Central memory CD8-positive, alpha-beta T cell (primary cell): ENCODE measurements around the gene BEND2.
"Not testable (repeated sequence)": the region's sequence is repeated elsewhere in the genome, so short reads cannot be mapped to it uniquely, and the experiment has no call there.

Experiments used
- ATAC-seq: fragments of 150-1000 bp; cut with Tn5 transposase; replicated peaks from 2 replicates; pipeline ENCODE4 v1.10.0; 2022; ENCODE audit warnings: mild to moderate bottlenecking, moderate FRiP score, moderate number of reproducible peaks; ENCODE audit not compliant: poor library complexity, severe bottlenecking; ENCODE audit errors: extremely low read depth
- DNase-seq, 2 donors: peaks; one replicate each; pipeline ENCODE4 v3.0.0; 2021; ENCODE audit warnings: low spot score in 2 of 2
- H3K27ac Mint-ChIP-seq: one replicate; pipeline ENCODE4 v1.8.0; 2022; ENCODE audit warnings: low read depth, mild to moderate bottlenecking, moderate library complexity, mixed read lengths
- H3K27me3 Mint-ChIP-seq: one replicate; pipeline ENCODE4 v1.8.0; 2022; ENCODE audit warnings: mixed read lengths
- H3K36me3 Mint-ChIP-seq: one replicate; pipeline ENCODE4 v1.8.0; 2022; ENCODE audit warnings: mild to moderate bottlenecking, moderate library complexity, mixed read lengths; ENCODE audit not compliant: insufficient read depth
- H3K4me1 Mint-ChIP-seq: one replicate; pipeline ENCODE4 v1.8.0; 2022; ENCODE audit warnings: mixed read lengths
- H3K4me3 Mint-ChIP-seq: one replicate; pipeline ENCODE4 v1.8.0; 2022; ENCODE audit warnings: mild to moderate bottlenecking, moderate library complexity, mixed read lengths
- H3K9me3 Mint-ChIP-seq: one replicate; pipeline ENCODE4 v1.8.0; 2022; ENCODE audit warnings: mixed read lengths

The BEND2 gene

GRCh38 chrX:18220786-18221185 is at the start of gene BEND2:
BEND2 (minus strand) TSS chrX:18220886; CDS start chrX:18220750, 136 bp downstream.
- Mint-ChIP-seq H3K4me1 (no peaks in the 10 kb centered on the region), H3K27me3 (no peaks in the 10 kb centered on the region), H3K4me3 (no peak within 1 kb of the TSS)

GRCh38 chrX:18255059-18255458 is 34.4 kb upstream of the BEND2 start:
- H3K4me1 Mint-ChIP-seq: no peaks in the 10 kb centered on the region
- no peaks in the 10 kb centered on the region for H3K36me3 Mint-ChIP-seq
- no peak overlapping the region for H3K27ac Mint-ChIP-seq
- no peaks in the 10 kb centered on the region for H3K27me3 Mint-ChIP-seq
- H3K4me3 Mint-ChIP-seq: no peak overlapping the region
- ATAC-seq (no peak), DNase-seq (no peak)
- H3K9me3 Mint-ChIP-seq: no peaks in the 10 kb centered on the region

More at GRCh38 chrX:18220786-18221185, at the start of gene BEND2:
- Mint-ChIP-seq H3K27ac (no peak within 1 kb of the TSS), H3K36me3 (no peaks in the 10 kb centered on the region), H3K9me3 (no peaks in the 10 kb centered on the region)
- ATAC-seq: no peak
- DNase-seq: no peak

DNA sequence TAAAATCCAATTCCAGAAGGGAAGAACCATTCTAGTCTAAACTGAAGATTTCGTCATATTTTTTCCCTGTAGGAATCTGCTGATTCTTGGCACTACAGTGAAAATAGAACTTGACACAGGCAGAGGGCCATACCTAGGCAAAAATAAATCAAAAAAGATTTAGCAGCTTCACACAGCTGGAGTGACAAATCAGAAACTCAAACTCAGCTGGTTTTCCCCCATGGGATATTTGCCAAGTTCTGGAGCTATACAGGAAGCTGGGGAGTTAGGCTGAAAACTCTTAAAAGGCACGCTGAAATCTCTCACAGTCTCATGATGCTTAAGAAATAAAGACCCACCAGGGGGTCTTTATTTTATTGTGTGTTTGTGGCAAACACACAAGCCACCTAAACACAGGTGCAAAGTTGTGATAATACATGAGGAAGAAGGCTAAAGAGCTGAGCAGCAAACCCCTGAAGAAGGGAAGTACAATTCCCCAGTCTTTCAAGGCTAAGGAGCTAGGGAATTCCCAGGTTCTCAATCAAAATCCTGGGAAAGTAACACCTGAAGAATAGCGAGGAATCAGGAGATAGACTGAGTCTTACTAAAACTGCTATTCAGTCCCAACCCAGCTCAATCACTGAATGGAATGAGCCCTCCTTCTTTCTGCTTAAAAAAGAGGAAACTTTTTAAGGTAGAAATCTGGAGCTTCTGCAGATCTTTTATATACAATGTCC is 32.1 kb upstream of the BEND2 start:
- H3K9me3 Mint-ChIP-seq: no peaks in the 10 kb centered on the region
- no peaks in the 10 kb centered on the region for H3K27me3 Mint-ChIP-seq

DNA sequence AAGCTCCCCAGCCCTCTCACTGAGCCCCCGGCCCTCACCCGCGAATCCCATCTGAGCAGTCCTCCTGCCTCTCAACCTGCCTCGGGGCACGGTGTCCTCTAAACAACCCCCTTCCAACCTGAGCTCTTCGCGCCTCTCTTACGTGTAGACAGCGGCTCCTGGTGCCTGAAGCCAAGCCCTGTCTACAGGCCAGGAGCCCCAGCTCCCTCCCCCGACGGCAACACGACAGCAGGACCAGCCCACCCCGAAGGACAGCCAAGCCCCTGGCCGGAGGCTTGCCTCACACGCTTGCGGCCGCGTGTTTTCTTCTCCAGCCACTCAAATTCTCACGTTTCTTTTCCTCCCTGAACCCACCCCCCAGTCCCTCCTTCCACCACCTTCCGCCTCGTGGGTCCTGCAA is 9.0 kb upstream of the BEND2 start:
- not testable (repeated sequence) for ATAC-seq, H3K27me3 Mint-ChIP-seq, H3K4me3 Mint-ChIP-seq, DNase-seq, H3K4me1 Mint-ChIP-seq, H3K27ac Mint-ChIP-seq, H3K36me3 Mint-ChIP-seq, H3K9me3 Mint-ChIP-seq

More for the DNA sequence above, 32.1 kb upstream of the BEND2 start:
- no peaks in the 10 kb centered on the region for H3K36me3 Mint-ChIP-seq
- no peak overlapping the region for H3K27ac Mint-ChIP-seq
- H3K4me3 Mint-ChIP-seq: no peak overlapping the region
- H3K4me1 Mint-ChIP-seq: no peaks in the 10 kb centered on the region
- no peak for ATAC-seq
- no peak for DNase-seq

GRCh38 chrX:18228069-18228468 is 7.4 kb upstream of the BEND2 start:
- ATAC-seq: no peak
- Mint-ChIP-seq H3K27me3 (no peaks in the 10 kb centered on the region), H3K4me1 (no peaks in the 10 kb centered on the region), H3K36me3 (no peaks in the 10 kb centered on the region), H3K4me3 (no peak overlapping the region), H3K27ac (no peak overlapping the region), H3K9me3 (no peaks in the 10 kb centered on the region)
- DNase-seq: no peak

GRCh38 chrX:18227458-18227857 is 6.8 kb upstream of the BEND2 start:
- ATAC-seq (no peak), DNase-seq (no peak)
- Mint-ChIP-seq H3K36me3 (no peaks in the 10 kb centered on the region), H3K4me3 (no peak overlapping the region), H3K27me3 (no peaks in the 10 kb centered on the region), H3K4me1 (no peaks in the 10 kb centered on the region), H3K27ac (no peak overlapping the region), H3K9me3 (no peaks in the 10 kb centered on the region)

GRCh38 chrX:18210470-18210869 is 10.2 kb downstream of the BEND2 start:
- H3K9me3 Mint-ChIP-seq: peaks cover 5% of the 10 kb centered on the region
- no peak overlapping the region for H3K4me3 Mint-ChIP-seq
- no peak overlapping the region for H3K27ac Mint-ChIP-seq
- H3K27me3 Mint-ChIP-seq: peaks cover 10% of the 10 kb centered on the region
- DNase-seq (no peak), ATAC-seq (no peak)
- no peaks in the 10 kb centered on the region for H3K4me1 Mint-ChIP-seq
- no peaks in the 10 kb centered on the region for H3K36me3 Mint-ChIP-seq

DNA sequence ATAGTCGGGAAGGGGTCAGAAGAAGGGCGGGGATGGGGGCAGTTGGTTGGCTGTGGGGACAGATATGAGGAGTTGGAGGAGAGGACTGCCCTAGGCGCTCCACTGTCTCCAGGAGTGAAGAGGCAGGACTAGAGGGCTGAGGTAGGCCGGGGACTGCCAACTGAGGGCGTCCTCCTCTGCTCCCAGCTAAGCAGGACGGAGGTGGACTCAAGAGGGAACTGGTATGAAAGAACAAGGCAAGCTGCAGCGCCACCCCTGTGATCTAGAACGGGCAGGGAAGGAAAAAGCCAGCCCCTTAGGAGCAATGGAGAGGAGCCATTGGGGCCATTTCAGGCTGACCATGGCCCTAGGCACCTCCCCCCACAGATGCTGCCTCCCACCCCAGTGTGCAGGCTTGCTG is 14.0 kb downstream of the BEND2 start:
- H3K4me1 Mint-ChIP-seq: no peaks in the 10 kb centered on the region
- no peak overlapping the region for H3K27ac Mint-ChIP-seq
- H3K36me3 Mint-ChIP-seq: no peaks in the 10 kb centered on the region
- peaks cover 5% of the 10 kb centered on the region for H3K9me3 Mint-ChIP-seq
- H3K4me3 Mint-ChIP-seq: no peak overlapping the region
- ATAC-seq (no peak), DNase-seq (no peak)
- H3K27me3 Mint-ChIP-seq: peaks cover 10% of the 10 kb centered on the region

- Mint-ChIP-seq H3K4me3 (no peak overlapping the region), H3K9me3 (peaks cover 5% of the 10 kb centered on the region), H3K27me3 (peaks cover 10% of the 10 kb centered on the region), H3K27ac (no peak overlapping the region), H3K4me1 (no peaks in the 10 kb centered on the region), H3K36me3 (no peaks in the 10 kb centered on the region)
- ATAC-seq (no peak), DNase-seq (no peak)
These were observed 17.1 kb downstream of the BEND2 start for GRCh38 chrX:18203631-18204030.

DNA sequence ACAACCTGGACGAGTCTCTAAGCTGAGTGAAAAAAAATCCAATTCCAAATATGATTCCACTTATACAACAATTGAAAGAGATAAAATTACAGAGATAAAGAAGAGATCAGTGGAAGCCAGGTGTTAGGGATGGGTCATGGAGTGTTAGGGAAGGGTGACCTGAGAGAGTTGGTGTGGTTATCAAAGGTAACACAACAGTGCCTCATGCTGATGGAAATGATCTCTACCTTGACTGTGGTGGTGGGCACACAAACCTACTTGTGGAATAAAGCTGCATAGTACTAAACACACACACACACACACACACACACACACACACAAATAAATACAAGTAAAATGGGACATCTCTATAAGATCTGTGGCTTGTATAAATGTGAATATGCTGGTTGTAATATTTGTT is 26.0 kb downstream of the BEND2 start:
- no peaks in the 10 kb centered on the region for H3K4me1 Mint-ChIP-seq
- H3K36me3 Mint-ChIP-seq: no peaks in the 10 kb centered on the region
- DNase-seq (no peak), ATAC-seq (no peak)
- H3K27ac Mint-ChIP-seq: no peak overlapping the region
- H3K4me3 Mint-ChIP-seq: no peak overlapping the region
- H3K27me3 Mint-ChIP-seq: no peaks in the 10 kb centered on the region
- H3K9me3 Mint-ChIP-seq: no peaks in the 10 kb centered on the region

- no peak for ATAC-seq
- Mint-ChIP-seq H3K27me3 (peaks cover 10% of the 10 kb centered on the region), H3K36me3 (peaks cover 1% of the 10 kb centered on the region), H3K27ac (no peak overlapping the region), H3K4me3 (no peak overlapping the region), H3K9me3 (no peaks in the 10 kb centered on the region), H3K4me1 (no peaks in the 10 kb centered on the region)
- no peak for DNase-seq
These were observed 41.2 kb downstream of the BEND2 start for GRCh38 chrX:18179446-18179845.

- H3K27me3 Mint-ChIP-seq: no peaks in the 10 kb centered on the region
- DNase-seq: no peak
- peaks cover 1% of the 10 kb centered on the region for H3K36me3 Mint-ChIP-seq
- ATAC-seq: no peak
- no peak overlapping the region for H3K4me3 Mint-ChIP-seq
- no peaks in the 10 kb centered on the region for H3K4me1 Mint-ChIP-seq
- no peaks in the 10 kb centered on the region for H3K9me3 Mint-ChIP-seq
- no peak overlapping the region for H3K27ac Mint-ChIP-seq
These were observed 45.7 kb downstream of the BEND2 start for GRCh38 chrX:18174971-18175370.

- Mint-ChIP-seq H3K36me3 (peaks cover 1% of the 10 kb centered on the region), H3K27me3 (no peaks in the 10 kb centered on the region), H3K9me3 (no peaks in the 10 kb centered on the region), H3K4me1 (no peaks in the 10 kb centered on the region), H3K27ac (no peak overlapping the region), H3K4me3 (no peak overlapping the region)
- DNase-seq (no peak), ATAC-seq (no peak)
These were observed 46.5 kb downstream of the BEND2 start for GRCh38 chrX:18174209-18174608.
